B cell (primary cell): ENCODE results near the gene CD79A. TPM values are rescaled to one million over a fixed set of nuclear protein-coding genes. Genes with fewer than 3 reads are reported as not detected.
A peak's percentile ranks its signal among the peaks of the same experiment; 100 is the strongest.

Experiments
- ATAC-seq: fragments of 200-7000 bp; cut with Tn5 transposase; one replicate; pipeline ENCODE4 v1.10.0; 2021; ENCODE audit warnings: low read depth, mild to moderate bottlenecking, moderate number of reproducible peaks, moderate library complexity
- CTCF ChIA-PET: fragments of 350-600 bp; sonication (Branson Sonifier 250); formaldehyde crosslinking; loops from one replicate; lab custom pipeline; 2021; ENCODE audit warnings: antibody characterized with exemption, inconsistent platforms; lab: Charles Lee
- POLR2A ChIA-PET: fragments of 350-600 bp; sonication (Branson Sonifier 250); formaldehyde crosslinking; loops from one replicate; lab custom pipeline; 2021; ENCODE audit warnings: antibody characterized with exemption; lab: Charles Lee
- DNase-seq: peaks from one replicate; pipeline ENCODE4 v3.0.0; 2013
- H2AFZ ChIP-seq: 2 replicates; pipeline ENCODE4 v1.6.1; 2012; ENCODE audit warnings: mild to moderate bottlenecking, low read depth, low read length; ENCODE audit not compliant: insufficient read depth, poor library complexity, severe bottlenecking
- H3K27ac ChIP-seq, 2 donors: 1 replicate in 1 of 2; 2 replicates in 1 of 2; pipeline ENCODE4 v1.5.1; 2012 to 2013; ENCODE audit warnings: low read length in 2 of 2, mild to moderate bottlenecking in 2 of 2, moderate library complexity in 1 of 2
- H3K27me3 ChIP-seq, 4 experiments: fragments of 200-600 bp in 1 of 4; sonication (generic) in 1 of 4; replicated peaks in 1 of 4; 1 replicate in 2 of 4; 2 replicates in 2 of 4; pipeline versions ENCODE4 v1.6.1 to v1.7.0; 2013 to 2016; ENCODE audit warnings: low read length in 3 of 4, mild to moderate bottlenecking in 2 of 4, mixed read lengths in 1 of 4, moderate library complexity in 1 of 4; ENCODE audit not compliant: insufficient read depth in 4 of 4, control insufficient read depth in 3 of 4; ENCODE audit errors: control extremely low read depth in 1 of 4
- H3K36me3 ChIP-seq, 2 experiments: replicated peaks in 1 of 2; 1 replicate in 1 of 2; 2 replicates in 1 of 2; pipeline versions ENCODE4 v1.6.1 to v1.7.1; 2013; ENCODE audit warnings: low read length in 1 of 2; ENCODE audit not compliant: insufficient read depth in 2 of 2, control insufficient read depth in 1 of 2; ENCODE audit errors: control extremely low read depth in 1 of 2, extremely low read depth in 1 of 2
- H3K4me1 ChIP-seq, 2 donors: fragments of 200-600 bp in 1 of 2; sonication (generic) in 1 of 2; 1 replicate in 1 of 2; 2 replicates in 1 of 2; pipeline versions ENCODE4 v1.5.1 to v1.6.1; 2013 to 2017; ENCODE audit warnings: low read length in 2 of 2; ENCODE audit not compliant: control insufficient read depth in 2 of 2, insufficient read depth in 2 of 2
- H3K4me2 ChIP-seq: replicated peaks from 2 replicates; pipeline ENCODE3; 2012; ENCODE audit warnings: mild to moderate bottlenecking, low read depth, low read length; ENCODE audit not compliant: poor library complexity, severe bottlenecking
- H3K4me3 ChIP-seq, 5 experiments: fragments of 200-600 bp in 1 of 5; sonication (generic) in 1 of 5; 1 replicate in 3 of 5; 2 replicates in 2 of 5; pipeline versions ENCODE4 v1.5.1 to v1.7.0; 2011 to 2016; ENCODE audit warnings: low read length in 4 of 5, mild to moderate bottlenecking in 4 of 5, low read depth in 2 of 5, control low read depth in 1 of 5, moderate library complexity in 1 of 5; ENCODE audit not compliant: insufficient read depth in 1 of 5; ENCODE audit errors: control extremely low read depth in 1 of 5, extremely low read depth in 1 of 5
- H3K79me2 ChIP-seq: fragments of 200-600 bp; sonication (generic); one replicate; pipeline ENCODE4 v1.6.0; 2016; ENCODE audit warnings: low read length; ENCODE audit not compliant: control insufficient read depth, insufficient read depth
- H3K9ac ChIP-seq: fragments of 200-600 bp; sonication (generic); 2 replicates; pipeline ENCODE4 v1.6.1; 2017; ENCODE audit warnings: mild to moderate bottlenecking, low read length, moderate library complexity
- H3K9me3 ChIP-seq, 3 donors: one replicate each; pipeline versions ENCODE4 v1.6.1 to v1.7.1; 2013; ENCODE audit warnings: low read length in 2 of 3; ENCODE audit not compliant: control insufficient read depth in 2 of 3, insufficient read depth in 1 of 3; ENCODE audit errors: control extremely low read depth in 1 of 3
- H4K20me1 ChIP-seq: 2 replicates; pipeline ENCODE4 v1.6.0; 2012; ENCODE audit warnings: mild to moderate bottlenecking, low read length; ENCODE audit not compliant: insufficient read depth, control insufficient read depth, poor library complexity, severe bottlenecking
- H3K27ac Mint-ChIP-seq: one replicate; pipeline ENCODE4 v1.8.0; 2021; ENCODE audit warnings: mixed read lengths
- H3K27me3 Mint-ChIP-seq: one replicate; pipeline ENCODE4 v1.8.0; 2021; ENCODE audit warnings: mixed read lengths
- H3K4me1 Mint-ChIP-seq: one replicate; pipeline ENCODE4 v1.8.0; 2021; ENCODE audit warnings: mixed read lengths
- H3K4me3 Mint-ChIP-seq: one replicate; pipeline ENCODE4 v1.8.0; 2021; ENCODE audit warnings: mixed read lengths
- H3K9me3 Mint-ChIP-seq: one replicate; pipeline ENCODE4 v1.8.0; 2022; ENCODE audit warnings: mixed read lengths; ENCODE audit not compliant: insufficient read depth
- CTCF ChIP-seq: fragments of 200-600 bp; IDR thresholded peaks from one replicate; pipeline ENCODE4 v1.8.0; 2022; ENCODE audit warnings: antibody characterized with exemption, mild to moderate bottlenecking
- EZH2 ChIP-seq: IDR thresholded peaks from 2 replicates; pipeline ENCODE4 v1.6.1; 2012; ENCODE audit warnings: borderline replicate concordance, low read depth, mild to moderate bottlenecking, moderate library complexity, low read length; ENCODE audit not compliant: insufficient read depth, poor library complexity, severe bottlenecking
- WGBS: methylation state at CpG from one replicate; pipeline ENCODE4 v1.1.5; 2013; ENCODE audit warnings: missing lambda C conversion rate; ENCODE audit not compliant: insufficient coverage; 5-methylcytosine and 5-hydroxymethylcytosine counted together
- intact Hi-C: fragments of 100-400 bp; cut with micrococcal nuclease; formaldehyde crosslinking; loops from one replicate; pipeline ENCODE4 v1.10.0; 2022
- polyA plus RNA-seq: library from polyadenylated mRNA; depleted of rRNA; stranded (reverse); fragments of >200 nt; gene quantifications from 2 replicates; pipeline ENCODE4 v1.2.3, GENCODE V29; 2012
- total RNA-seq, 2 donors: library from RNA; stranded (reverse); fragments of 120-200 nt in 1 of 2; gene quantifications; 1 replicate in 1 of 2; 2 replicates in 1 of 2; pipeline versions ENCODE4 v1.2.3 to v1.2.4, GENCODE V29; 2013 to 2022

Gene CD79A
- total and polyA plus RNA-seq, 2 donors (not counting 1 experiment from before 2014, with no cell fraction given) = 1,280 to 1,471 TPM

DNA sequence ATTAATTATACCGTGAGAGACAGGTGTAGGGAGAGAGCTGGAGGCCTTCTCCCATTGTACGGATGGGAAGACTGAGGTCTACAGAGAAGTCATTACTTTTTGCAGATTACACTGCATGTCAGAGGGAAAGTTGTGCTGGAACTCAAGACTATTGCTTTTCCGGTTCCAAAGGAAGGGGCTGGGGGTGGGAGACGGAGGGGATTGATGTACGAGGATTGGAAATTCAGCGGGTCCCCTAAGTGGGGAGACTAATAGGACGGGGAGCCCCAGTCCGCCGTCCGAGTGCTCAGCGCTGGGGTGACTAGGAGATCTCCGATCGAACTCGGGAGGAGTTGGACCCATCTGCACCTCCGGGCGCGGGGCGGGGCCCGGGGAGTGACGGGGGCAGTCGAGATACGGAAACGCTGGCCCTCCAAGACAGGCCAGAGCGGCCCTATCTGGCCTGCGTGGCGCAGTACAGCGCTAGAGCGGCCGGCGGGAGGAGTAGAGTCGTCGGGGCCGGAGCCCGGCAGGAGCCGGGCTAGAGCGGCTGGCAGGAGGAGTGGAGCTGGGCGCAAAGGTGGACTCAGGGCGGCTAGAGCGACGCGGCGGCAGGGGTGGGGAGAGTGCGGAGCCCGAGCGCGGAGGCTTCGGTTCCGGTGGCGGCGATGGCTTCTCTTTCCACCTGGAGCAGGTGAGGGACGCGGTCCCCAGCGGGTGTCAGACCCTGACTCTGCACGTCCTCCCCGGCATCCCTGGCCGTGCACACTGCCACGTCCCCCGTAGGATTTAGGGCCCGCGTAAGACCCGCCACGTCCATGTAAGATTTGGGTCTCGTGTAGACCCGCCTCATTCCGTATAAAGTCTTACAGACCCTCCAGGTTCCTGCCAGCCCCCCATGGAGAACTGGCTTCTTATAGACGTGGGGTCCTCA, 7.0 kb downstream of the CD79A start:
- peaks cover 89% of the 10 kb centered on the region for H3K79me2 ChIP-seq
- under 1% methylated on average over 66 of the region's 66 CpGs for WGBS
- peak overlapping the region; percentile 72 to 87 for H3K27ac ChIP-seq
- H3K4me3 ChIP-seq = peak overlapping the region; percentile 83 to 100 (median 97)
- H2AFZ ChIP-seq = peak overlapping the region; percentile 61
- H3K27me3 ChIP-seq = no peaks in the 10 kb centered on the region
- peaks cover 71% of the 10 kb centered on the region for H4K20me1 ChIP-seq
- Mint-ChIP-seq H3K4me3 (peak overlapping the region; percentile 93), H3K4me1 (peaks cover 78% of the 10 kb centered on the region), H3K27me3 (no peaks in the 10 kb centered on the region), H3K9me3 (no peaks in the 10 kb centered on the region), H3K27ac (peak overlapping the region; percentile 98)
- H3K4me2 ChIP-seq = peak overlapping the region; percentile 87
- peak; percentile 95 for DNase-seq
- H3K36me3 ChIP-seq = peaks cover 0 to 40% of the 10 kb centered on the region in 2 experiments
- CTCF ChIA-PET = interaction anchor here (0.9 to 7.3 kb wide), 8 partner anchors 10 to 145 kb away, joined by 3 to 180 read pairs (median 8); partner anchors contain the start of genes CD79A and RPS19
- TF ChIP-seq EZH2 = no peak
- TF ChIP-seq CTCF = no peak
- no peaks in the 10 kb centered on the region for H3K9me3 ChIP-seq
- H3K4me1 ChIP-seq = peaks cover 72 to 83% of the 10 kb centered on the region in 2 donors
- POLR2A ChIA-PET = interaction anchor here (0.6 to 4.3 kb wide), 11 partner anchors 11 to 65 kb away, joined by 3 to 85 read pairs (median 5); partner anchors contain the start of genes ERFL and RPS19
- H3K9ac ChIP-seq = peak overlapping the region; percentile 94
- intact Hi-C loops = loop anchor here (1.0 to 5.0 kb wide), 5 partner anchors 9 to 193 kb away; partner anchors contain the start of genes RABAC1 and ZNF574
- peak; percentile 78 for ATAC-seq
